GM18909 (cell line): Measurements from ENCODE around the gene ERMP1.

Experiments used
- ATAC-seq: cut with Tn5 transposase; IDR thresholded peaks from one replicate; pipeline ENCODE4 v1.9.1; 2021; ENCODE audit warnings: mild to moderate bottlenecking; ENCODE audit not compliant: unreplicated experiment, poor library complexity

Gene ERMP1

DNA sequence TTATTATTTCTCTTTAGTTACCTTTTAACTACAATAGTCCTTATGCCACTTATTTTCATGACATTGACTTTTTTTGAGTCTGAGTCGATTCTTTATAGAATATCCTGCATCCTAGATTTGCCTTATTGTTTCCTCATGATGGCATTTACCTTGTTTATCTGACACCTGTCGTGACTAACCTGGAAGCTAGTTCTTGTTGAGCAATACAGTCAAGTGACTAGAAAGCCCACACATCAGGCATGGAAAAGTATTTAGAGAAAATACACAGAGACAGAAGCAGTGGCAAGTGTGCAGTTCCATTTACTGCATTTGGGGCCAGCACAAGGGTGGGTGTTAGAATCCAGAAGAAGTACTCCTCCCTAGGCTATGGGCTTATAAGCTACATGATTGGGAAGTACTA lies 97.8 kb downstream of the ERMP1 start:
- no peak for ATAC-seq
